Measurements from ENCODE around the gene PEX10. TPM values are rescaled to one million over a fixed set of nuclear protein-coding genes. Genes with fewer than 3 reads are reported as not detected.

Gene PEX10
- total and polyA plus RNA-seq, 8 donors = 10.1 to 16.8 (median 12.2) TPM

DNA sequence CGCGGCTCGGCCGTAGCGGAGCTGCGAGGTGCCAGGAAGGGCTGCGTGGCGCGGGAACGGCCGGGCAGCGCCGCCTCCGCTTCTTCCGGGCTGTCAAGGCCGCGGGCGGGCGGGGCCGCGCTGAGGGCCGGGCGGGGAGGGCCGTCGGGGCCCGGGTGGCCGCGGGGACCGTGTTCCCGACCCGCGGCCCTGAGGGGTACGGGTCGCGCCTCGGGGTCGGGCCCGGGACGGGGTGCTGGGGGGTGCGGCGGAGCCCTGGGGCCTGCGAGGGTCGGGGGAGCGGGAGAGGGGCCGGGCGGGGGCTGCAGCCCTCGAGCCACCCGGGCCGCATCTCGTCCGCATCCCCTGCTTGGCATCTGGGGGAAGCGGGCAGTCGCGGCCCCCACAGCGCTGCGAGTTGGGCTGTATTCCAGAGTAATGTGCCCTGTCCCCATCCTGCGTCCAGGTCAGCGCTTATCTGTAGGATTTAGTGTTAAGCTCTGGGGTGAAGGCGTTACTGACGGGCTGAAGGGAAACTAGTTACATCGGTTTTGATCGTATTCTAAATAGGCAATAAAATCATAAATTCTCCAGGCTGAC, 20.3 kb downstream of the PEX10 start:
- DNase-seq (peak in 3 of 6 donors; percentile 46 to 75 (median 70)), FAIRE-seq (no peak), ATAC-seq (peak; percentile 17 to 59 (median 32))
- intact Hi-C loops (cut with DNase I) = no loop called here
- 0 to 1% methylated on average over 18 to 62 of the region's 62 CpGs for WGBS, 2 donors
- no peaks in the 10 kb centered on the region for H3K9me3 ChIP-seq
- H3K27ac ChIP-seq = peak overlapping the region; percentile 67 to 85 (median 76)
- H3K36me3 ChIP-seq = peaks cover 0 to 9% (median 6%) of the 10 kb centered on the region in 3 donors
- H3K4me1 ChIP-seq = peaks cover 17 to 28% (median 25%) of the 10 kb centered on the region in 3 donors
- TF ChIP-seq, protein P1, sequence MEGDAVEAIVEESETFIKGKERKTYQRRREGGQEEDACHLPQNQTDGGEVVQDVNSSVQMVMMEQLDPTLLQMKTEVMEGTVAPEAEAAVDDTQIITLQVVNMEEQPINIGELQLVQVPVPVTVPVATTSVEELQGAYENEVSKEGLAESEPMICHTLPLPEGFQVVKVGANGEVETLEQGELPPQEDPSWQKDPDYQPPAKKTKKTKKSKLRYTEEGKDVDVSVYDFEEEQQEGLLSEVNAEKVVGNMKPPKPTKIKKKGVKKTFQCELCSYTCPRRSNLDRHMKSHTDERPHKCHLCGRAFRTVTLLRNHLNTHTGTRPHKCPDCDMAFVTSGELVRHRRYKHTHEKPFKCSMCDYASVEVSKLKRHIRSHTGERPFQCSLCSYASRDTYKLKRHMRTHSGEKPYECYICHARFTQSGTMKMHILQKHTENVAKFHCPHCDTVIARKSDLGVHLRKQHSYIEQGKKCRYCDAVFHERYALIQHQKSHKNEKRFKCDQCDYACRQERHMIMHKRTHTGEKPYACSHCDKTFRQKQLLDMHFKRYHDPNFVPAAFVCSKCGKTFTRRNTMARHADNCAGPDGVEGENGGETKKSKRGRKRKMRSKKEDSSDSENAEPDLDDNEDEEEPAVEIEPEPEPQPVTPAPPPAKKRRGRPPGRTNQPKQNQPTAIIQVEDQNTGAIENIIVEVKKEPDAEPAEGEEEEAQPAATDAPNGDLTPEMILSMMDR (IDR thresholded peaks at IDR 0.05) = no peak
- peak overlapping the region; percentile 76 to 99 (median 90) for H3K4me3 ChIP-seq
- H3K27me3 ChIP-seq = no peaks in the 10 kb centered on the region

DNA sequence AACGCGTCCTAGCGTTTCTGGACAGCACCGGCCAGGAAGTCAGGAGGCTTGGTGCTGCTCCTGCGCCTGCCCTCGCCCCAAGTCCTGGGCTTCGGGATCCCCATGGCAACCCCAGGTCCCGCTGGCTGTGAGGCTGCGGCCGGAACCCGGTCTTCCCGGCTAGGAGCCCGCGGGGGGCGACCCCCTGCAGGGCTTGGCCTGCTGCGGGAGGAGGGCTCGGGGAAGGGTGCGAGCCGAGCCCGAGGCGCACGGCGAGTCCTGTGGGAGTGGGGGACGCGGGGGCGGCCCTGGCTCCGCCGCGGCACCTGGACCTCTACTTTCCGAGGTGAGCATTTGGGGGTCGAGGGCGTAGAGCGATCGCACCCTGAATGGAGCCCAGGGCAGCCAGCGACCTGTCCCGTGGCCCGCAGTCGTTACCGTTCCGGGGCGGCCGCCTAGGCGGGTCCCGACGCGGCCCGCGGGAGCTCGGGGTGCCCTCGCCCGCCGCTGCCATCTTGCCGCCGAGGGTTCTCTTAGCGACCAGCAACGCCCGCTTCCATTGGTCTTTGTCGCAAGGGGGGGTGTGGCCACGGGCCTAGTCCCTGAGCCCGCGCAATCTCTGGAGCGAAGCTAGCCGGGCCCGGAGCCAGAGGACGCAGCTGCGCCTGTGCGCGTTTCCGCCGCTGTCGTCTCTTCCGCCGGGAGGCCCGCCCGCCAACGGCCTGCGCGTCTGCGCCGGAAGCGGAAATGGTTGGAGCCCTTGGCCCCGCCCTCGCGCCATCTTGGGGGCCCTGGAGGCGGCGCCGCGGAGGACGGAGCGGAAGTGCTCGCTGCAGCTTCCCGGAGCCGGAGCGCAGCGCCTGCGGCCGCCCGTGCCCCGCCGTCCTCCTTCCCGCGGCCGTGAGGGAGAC, 21.1 kb downstream of the PEX10 start, which contains the start of the genes MORN1 and RER1:
TSS of gene MORN1 (minus strand) at position 514 of the 890 bp plus-strand sequence. CDS start at position 493, 21 bp downstream.
TSS of gene RER1 (plus strand) at position 801 of the 890 bp plus-strand sequence. CDS start 3,950 bp downstream, outside the sequence.
- intact Hi-C loops (cut with DNase I) = no loop called here
- Histone ChIP-seq H3K9me3 (no peaks in the 10 kb centered on the region), H3K4me1 (peaks cover 17 to 28% (median 25%) of the 10 kb centered on the region in 3 donors), H3K27ac (peak within 1 kb of the TSS; percentile 67 to 85 (median 76)), H3K27me3 (no peaks in the 10 kb centered on the region), H3K36me3 (peaks cover 0 to 7% (median 5%) of the 10 kb centered on the region in 3 donors), H3K4me3 (peak within 1 kb of the TSS; percentile 76 to 99 (median 90))
- peak; percentile 56 for FAIRE-seq
- TF ChIP-seq, protein P1 (IDR thresholded peaks at IDR 0.05) = no peak
- peak; percentile 99 to 100 (median 100) for DNase-seq
- 0 to 1% methylated on average over 63 to 103 of the region's 103 CpGs for WGBS, 2 donors
- ATAC-seq = peak; percentile 93 to 99 (median 94)

DNA sequence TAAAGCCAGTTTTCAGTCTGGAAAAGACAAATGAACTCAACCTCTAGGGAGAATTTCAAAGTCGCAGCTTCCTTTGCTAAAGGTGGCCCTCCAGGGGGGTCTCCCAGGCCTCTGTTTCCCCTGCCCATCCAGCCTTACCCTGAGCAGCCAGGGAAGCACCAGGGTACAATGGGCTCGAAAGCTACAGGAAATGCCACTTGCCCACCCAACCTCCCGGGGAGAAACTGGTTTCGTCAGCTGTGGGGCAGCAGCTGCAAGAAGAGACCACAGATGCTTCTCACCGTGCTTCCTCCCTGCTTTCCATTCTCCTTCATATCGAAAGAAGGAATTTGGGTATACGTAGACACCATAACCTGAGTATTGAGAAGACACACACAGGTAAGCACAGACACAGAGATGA, 22.7 kb downstream of the PEX10 start:
- intact Hi-C loops (cut with DNase I) = no loop called here
- peaks cover 17 to 28% (median 25%) of the 10 kb centered on the region in 3 donors for H3K4me1 ChIP-seq
- FAIRE-seq = no peak

DNA sequence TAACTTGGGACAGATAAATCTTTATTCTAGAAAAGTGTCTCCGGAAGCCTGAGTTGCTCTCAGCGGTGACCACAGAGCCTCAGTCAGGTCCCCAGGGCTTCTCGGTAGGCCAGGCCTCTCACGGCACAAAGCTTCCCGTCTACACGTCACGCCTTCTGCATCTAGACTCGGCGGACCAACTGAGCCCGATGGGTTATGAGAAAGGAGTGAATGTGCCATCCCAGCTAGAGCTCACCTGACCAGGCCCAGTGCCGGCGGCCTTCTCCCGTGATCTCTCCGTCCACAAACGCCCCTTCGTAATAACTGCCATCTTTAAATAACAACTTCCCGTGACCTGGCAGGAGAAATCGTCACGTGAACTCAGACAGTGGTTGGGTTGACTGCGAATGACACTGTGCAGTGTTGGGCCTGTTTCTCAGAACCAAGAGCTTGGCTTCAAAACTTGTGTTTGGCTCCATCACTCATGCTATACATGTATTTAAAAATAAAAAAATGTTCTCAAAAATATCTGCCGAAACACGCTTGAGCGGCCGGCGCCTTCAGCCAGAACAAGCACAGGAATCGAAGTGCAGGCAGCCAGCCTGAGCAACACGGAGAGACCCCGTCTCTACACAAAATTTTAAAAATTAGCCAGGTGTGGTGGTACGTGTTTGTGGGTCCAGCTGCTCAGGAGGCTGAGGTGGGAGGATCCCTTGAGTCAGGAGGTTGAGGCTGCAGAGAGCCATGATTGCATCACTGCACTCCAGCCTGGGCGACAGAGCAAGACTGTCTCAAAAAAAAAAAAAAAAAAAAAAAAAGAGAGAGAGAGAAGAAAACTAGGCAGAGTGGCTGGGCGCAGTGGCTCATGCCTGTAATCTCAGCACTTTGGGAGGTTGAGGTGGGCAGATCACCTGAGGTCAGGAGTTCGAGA, 24.1 kb downstream of the PEX10 start:
- Histone ChIP-seq H3K4me3 (no peak overlapping the region), H3K9me3 (no peaks in the 10 kb centered on the region), H3K36me3 (no peaks in the 10 kb centered on the region), H3K27me3 (no peaks in the 10 kb centered on the region), H3K27ac (no peak overlapping the region), H3K4me1 (peaks cover 11 to 15% (median 12%) of the 10 kb centered on the region in 3 donors)
- WGBS, 2 donors = 90 to 94% methylated on average over 32 of the region's 32 CpGs
- intact Hi-C loops (cut with DNase I) = no loop called here
- DNase-seq (peak in 2 of 6 donors; percentile 18 to 49), ATAC-seq (no peak), FAIRE-seq (no peak)
- TF ChIP-seq, protein P1 (IDR thresholded peaks at IDR 0.05) = no peak

More for the DNA sequence above, 22.7 kb downstream of the PEX10 start:
- 89 to 98% methylated on average over 7 of the region's 7 CpGs for WGBS, 2 donors
- ATAC-seq = no peak
- Histone ChIP-seq H3K27ac (no peak overlapping the region), H3K27me3 (no peaks in the 10 kb centered on the region), H3K9me3 (no peaks in the 10 kb centered on the region), H3K36me3 (no peaks in the 10 kb centered on the region), H3K4me3 (no peak overlapping the region)
- TF ChIP-seq, protein P1 (IDR thresholded peaks at IDR 0.05) = no peak
- DNase-seq = peak in 1 of 6 donors; percentile 14

All from pancreas (tissue), 10 donors.